ENCODE measurements around the gene ZNF784.

GRCh38 chr19:55586976-55587668 lies 37.2 kb downstream of the ZNF784 start:
- TF ChIP-seq HDAC2 (CRISPR knock-in tag; IDR thresholded peaks at IDR 0.05) (no peak), CTCF (CRISPR knock-in tag; IDR thresholded peaks at IDR 0.05) (no peak), ZNF24 (IDR thresholded peaks at IDR 0.05) (no peak), ARID4A (CRISPR knock-in tag; IDR thresholded peaks at IDR 0.05; ENCODE audit: borderline replicate concordance) (peak; percentile 43; the same call in 1 of the 2 replicates), EZH2 (conservative IDR thresholded peaks at IDR 0.05; ENCODE audit: low read depth, low read length) (no peak), ZNF720 (CRISPR knock-in tag; IDR thresholded peaks at IDR 0.05) (no peak)

Data from HepG2 (cell line).